ENCODE measurements around the gene LCLAT1. TPM values are rescaled to one million over a fixed set of nuclear protein-coding genes. Genes with fewer than 3 reads are reported as not detected.

LCLAT1 gene
- total RNA-seq, 1 donor from 2014 or later = 29.0 TPM

GRCh38 chr2:30665761-30666265 lies 218.8 kb downstream of the LCLAT1 start:
- no peaks in the 10 kb centered on the region for H3K27me3 Mint-ChIP-seq
- DNase-seq (ENCODE audit: extremely low spot score, unreplicated experiment) = no peak
- no peaks in the 10 kb centered on the region for H3K9me3 Mint-ChIP-seq
- H3K4me3 Mint-ChIP-seq = no peak overlapping the region
- TF ChIP-seq CTCF (conservative IDR thresholded peaks at IDR 0.05) = no peak
- H3K36me3 Mint-ChIP-seq = no peaks in the 10 kb centered on the region
- peak overlapping the region; percentile 68 for H3K27ac Mint-ChIP-seq
- H3K4me1 Mint-ChIP-seq (ENCODE audit: unreplicated experiment) = no peaks in the 10 kb centered on the region

GRCh38 chr2:30666266-30666874 lies 219.3 kb downstream of the LCLAT1 start:
- H3K27me3 Mint-ChIP-seq = no peaks in the 10 kb centered on the region
- no peaks in the 10 kb centered on the region for H3K9me3 Mint-ChIP-seq
- H3K4me1 Mint-ChIP-seq (ENCODE audit: unreplicated experiment) = no peaks in the 10 kb centered on the region
- no peak for TF ChIP-seq CTCF (conservative IDR thresholded peaks at IDR 0.05)
- DNase-seq (ENCODE audit: extremely low spot score, unreplicated experiment) = no peak
- H3K27ac Mint-ChIP-seq = peak overlapping the region; percentile 68
- no peaks in the 10 kb centered on the region for H3K36me3 Mint-ChIP-seq
- no peak overlapping the region for H3K4me3 Mint-ChIP-seq

GRCh38 chr2:30670453-30670852 lies 223.4 kb downstream of the LCLAT1 start:
- Mint-ChIP-seq H3K36me3 (no peaks in the 10 kb centered on the region), H3K27ac (no peak overlapping the region), H3K4me1 (ENCODE audit: unreplicated experiment) (no peaks in the 10 kb centered on the region), H3K27me3 (no peaks in the 10 kb centered on the region), H3K9me3 (peaks cover 3% of the 10 kb centered on the region), H3K4me3 (no peak overlapping the region)
- no peak for DNase-seq (ENCODE audit: extremely low spot score, unreplicated experiment)
- no peak for TF ChIP-seq CTCF (conservative IDR thresholded peaks at IDR 0.05)

DNA sequence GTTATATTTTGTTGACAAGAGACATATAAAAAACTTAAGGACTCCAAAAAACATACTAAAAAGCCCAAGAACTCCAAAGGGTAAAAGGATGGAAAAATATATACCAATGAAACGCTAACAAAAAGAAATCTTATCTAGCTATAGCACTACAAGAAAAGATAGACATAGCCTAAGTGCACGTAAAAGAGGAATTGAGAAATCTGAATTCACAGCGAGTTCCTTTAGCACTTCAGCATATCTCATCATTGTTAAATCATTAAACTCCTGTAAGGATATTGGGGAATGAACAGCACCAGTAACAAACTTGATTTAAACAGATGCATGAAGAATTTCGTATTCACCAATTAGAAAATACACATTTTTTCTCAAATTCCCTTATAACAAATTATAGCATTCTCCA lies 226.1 kb downstream of the LCLAT1 start:
- Mint-ChIP-seq H3K36me3 (no peaks in the 10 kb centered on the region), H3K27me3 (no peaks in the 10 kb centered on the region), H3K4me3 (no peak overlapping the region), H3K9me3 (peaks cover 3% of the 10 kb centered on the region), H3K27ac (no peak overlapping the region), H3K4me1 (ENCODE audit: unreplicated experiment) (no peaks in the 10 kb centered on the region)
- TF ChIP-seq CTCF (conservative IDR thresholded peaks at IDR 0.05) = no peak
- no peak for DNase-seq (ENCODE audit: extremely low spot score, unreplicated experiment)

GRCh38 chr2:30675758-30676157 lies 228.7 kb downstream of the LCLAT1 start:
- Mint-ChIP-seq H3K36me3 (no peaks in the 10 kb centered on the region), H3K27me3 (no peaks in the 10 kb centered on the region), H3K9me3 (peaks cover 3% of the 10 kb centered on the region), H3K27ac (no peak overlapping the region), H3K4me3 (no peak overlapping the region), H3K4me1 (ENCODE audit: unreplicated experiment) (peaks cover 6% of the 10 kb centered on the region)
- no peak for TF ChIP-seq CTCF (conservative IDR thresholded peaks at IDR 0.05)
- DNase-seq (ENCODE audit: extremely low spot score, unreplicated experiment) = peak; percentile 8

Data from type B pancreatic cell (in vitro differentiated cells).